Middle frontal gyrus (tissue), 1 donor: ENCODE results near the gene TYSND1.
A peak's percentile ranks its signal among the peaks of the same experiment; 100 is the strongest.
"Not testable (repeated sequence)": the region's sequence is repeated elsewhere in the genome, so short reads cannot be mapped to it uniquely, and the experiment has no call there.

ENCODE experiments used
- DNase-seq: peaks from one replicate; pipeline ENCODE4 v3.0.0-alpha.2; 2015; ENCODE audit warnings: low spot score; ENCODE audit errors: extremely low spot score

Gene TYSND1, protein sequence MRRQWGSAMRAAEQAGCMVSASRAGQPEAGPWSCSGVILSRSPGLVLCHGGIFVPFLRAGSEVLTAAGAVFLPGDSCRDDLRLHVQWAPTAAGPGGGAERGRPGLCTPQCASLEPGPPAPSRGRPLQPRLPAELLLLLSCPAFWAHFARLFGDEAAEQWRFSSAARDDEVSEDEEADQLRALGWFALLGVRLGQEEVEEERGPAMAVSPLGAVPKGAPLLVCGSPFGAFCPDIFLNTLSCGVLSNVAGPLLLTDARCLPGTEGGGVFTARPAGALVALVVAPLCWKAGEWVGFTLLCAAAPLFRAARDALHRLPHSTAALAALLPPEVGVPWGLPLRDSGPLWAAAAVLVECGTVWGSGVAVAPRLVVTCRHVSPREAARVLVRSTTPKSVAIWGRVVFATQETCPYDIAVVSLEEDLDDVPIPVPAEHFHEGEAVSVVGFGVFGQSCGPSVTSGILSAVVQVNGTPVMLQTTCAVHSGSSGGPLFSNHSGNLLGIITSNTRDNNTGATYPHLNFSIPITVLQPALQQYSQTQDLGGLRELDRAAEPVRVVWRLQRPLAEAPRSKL

DNA sequence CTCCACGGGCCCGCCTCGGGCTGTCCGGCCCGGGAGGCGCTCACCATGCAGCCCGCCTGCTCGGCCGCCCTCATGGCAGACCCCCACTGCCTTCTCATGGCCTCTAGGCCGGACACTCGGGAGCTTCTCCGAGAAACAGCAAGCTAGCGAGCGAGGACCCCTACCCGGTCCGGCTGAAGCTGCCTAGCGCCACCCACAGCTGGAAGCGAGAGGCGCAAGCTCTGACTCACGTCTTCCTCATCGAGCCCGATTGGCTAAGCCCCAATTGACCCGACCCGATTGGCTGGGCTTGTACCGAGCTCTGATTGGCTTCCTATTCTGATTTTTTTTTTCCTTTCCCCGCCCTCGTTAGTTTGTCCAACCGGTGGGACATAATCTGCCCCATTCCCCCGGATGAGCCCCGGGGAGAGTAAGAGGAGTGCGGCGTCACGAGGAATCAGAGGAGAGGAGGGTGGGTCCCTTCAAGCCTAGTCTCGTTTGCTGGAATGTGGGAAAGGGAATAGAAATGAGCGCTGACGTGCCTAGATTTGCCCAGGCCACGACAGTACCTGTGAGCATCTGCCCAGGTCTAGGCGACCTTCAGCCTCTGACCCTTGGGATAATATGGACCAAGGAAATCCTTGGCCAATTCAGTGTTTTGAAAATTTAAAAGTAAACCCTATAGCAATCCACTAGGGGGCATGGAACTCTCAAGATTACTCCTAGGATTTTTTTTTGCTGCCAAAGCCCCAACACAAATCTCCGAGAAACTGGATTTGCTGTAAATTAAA, at the start of gene TYSND1:
Gene TYSND1, minus strand, starts transcription at position 212 of the 770 bp plus-strand sequence. Its CDS starts 114 bp downstream, at position 98.
- peak; percentile 92 for DNase-seq

DNA sequence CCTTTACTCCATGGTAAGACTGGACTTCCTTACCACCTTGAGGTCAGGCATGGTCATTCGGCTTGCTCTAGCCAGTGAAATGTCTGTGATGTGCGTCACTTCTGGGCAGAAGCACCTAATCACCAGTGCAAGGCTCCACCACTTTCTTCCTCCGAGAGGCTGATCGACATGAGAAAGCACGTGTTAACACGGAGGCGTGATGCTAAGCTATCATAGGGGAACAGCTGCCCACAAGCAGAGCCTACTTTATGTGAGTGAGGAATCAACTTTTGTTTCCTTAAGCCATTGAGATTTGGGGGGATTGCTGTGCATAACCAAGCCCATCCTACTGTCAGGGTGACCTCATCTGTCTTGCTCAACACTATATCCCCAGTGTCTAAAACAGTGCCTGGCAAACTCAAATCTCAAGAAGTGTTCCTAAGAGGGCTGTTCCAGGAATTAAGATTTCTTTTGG, 46.9 kb upstream of the TYSND1 start:
- no peak for DNase-seq

DNA sequence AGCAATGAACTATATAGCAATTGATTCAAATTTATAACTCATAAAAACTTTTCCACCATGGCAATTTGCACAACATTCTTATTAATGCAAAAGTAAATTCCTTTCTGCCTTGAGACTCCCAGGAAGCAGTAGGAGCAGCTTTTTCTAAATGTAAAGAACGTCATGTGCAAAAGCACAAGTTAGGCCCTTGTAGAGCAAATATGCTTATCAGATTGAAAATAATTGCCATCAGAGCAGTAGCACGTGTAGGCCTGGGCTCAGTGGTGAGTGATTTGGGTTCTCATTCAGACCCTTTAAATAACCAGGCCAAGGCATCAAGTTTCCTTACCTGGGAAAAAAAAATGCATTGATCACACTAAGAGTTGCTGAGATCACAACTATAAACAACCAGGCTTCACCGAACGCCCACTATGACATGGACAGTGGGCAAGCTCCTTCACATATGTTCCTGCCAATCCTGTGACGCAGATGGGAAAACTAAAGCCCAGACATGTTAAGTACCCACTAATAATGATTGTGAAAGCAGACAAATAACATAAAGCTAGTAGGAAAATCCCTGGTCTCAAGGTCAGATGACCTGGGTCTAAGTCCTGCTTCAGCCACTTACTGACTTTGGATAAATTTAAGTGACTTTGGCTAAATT, 45.9 kb upstream of the TYSND1 start:
- DNase-seq = no peak

DNA sequence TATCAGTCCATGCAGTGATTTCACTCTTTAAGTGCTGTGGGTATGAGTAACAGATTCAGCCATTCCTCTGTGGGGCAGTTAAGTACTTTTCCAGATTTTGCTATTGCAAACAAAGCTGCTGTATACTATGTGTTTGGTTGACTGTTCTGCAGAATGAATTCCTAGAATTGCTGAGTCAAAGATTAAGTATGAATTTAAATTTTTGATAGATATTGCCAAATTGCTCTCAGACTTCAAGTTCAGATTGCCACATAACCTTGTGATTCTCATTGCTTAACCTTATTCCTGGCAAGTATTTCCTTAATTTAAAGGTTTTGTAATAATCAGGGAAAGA, 45.4 kb upstream of the TYSND1 start:
- no peak for DNase-seq

DNA sequence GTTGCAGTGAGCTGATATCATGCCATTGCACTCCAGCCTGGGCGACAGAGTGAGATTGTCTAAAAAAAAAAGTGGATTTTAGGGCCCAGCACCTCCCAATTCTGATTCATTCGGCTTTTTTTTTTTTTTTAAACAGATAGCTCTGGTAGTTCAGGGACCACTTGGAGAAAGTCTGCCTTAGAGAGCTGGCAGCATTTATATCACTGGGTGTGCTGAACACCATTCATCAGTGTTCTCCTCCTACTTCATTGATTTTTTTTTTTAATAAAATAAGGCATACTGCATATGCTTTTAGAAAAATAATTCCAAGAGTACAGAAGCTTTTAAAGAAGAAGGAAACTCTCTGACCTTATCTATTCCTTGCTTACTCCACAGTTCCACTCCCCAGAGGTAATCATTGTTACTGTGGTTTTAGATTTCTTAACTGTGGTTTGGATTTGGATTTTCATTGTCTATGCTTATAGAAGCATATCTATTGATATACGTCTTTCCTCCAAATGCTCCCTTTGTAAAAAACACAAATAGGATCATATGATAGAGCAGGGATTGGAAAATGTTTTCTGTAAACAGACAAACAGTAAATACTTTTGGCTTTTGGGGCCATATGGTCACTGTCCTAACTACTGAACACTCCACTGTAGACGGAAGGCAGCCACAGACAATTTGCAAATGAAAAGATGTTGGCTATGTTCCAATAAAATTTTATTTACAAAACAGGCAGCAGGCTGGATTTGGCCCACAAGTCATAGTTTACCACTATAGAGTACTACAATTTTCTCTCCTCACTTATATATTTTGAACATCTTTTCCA, 44.9 kb upstream of the TYSND1 start:
- DNase-seq = no peak

DNA sequence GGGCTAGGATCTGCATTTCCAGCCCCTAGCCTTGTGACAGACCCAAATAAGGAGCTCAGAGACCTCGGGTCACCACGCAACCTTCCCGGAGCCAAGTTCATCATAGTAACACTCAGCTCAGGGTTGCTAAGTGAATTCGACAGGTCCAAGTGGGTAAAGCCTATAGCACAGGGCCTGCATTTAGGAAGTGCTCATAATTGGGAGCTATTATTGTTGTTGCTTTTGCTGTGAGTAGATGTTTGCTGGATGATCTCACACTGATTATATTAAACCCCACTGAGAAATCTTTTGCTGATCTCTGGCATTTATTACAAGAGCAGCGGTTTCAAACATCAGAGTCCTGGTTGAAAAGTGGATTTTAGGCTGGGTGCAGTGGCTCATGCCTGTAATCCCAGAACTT, 44.1 kb upstream of the TYSND1 start:
- DNase-seq = no peak

DNA sequence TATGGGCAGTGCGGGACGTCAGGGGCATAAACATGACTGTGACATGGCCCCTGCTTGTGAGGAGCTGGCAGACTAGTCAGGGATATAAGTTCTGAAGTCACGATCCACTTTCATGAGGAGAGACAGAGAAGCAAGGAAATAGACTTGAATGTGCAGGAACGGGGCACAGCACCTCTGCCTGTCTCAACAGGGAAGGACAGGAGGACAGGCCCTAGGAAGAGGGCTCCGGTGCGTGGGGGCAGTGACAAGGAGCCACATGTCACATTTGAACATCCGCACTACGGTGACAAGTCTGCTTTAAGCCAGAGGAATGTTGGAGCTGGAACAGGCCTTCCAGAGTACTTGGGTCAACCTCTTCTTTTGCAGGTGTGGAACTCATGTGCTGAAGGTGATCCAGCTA, 43.6 kb upstream of the TYSND1 start:
- DNase-seq = no peak

DNA sequence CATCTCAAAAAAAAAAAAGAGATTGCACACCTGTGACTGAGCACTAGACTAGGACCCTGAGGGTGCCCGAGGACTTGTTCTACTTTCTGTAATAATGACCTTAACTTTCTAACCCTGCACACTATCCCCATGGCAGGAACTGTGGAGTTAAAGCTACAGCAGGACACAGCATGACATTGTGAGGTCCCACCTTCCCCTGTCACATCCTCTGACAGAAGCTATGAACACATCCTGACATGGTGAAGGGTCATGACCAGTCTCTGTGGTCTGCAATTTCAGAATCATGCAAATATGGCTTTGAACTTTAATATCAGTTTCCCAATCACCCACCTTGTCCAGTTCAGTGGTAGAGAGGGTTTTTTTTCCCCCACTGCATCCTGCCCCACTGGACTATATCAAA, 42.3 kb upstream of the TYSND1 start:
- DNase-seq = no peak

DNA sequence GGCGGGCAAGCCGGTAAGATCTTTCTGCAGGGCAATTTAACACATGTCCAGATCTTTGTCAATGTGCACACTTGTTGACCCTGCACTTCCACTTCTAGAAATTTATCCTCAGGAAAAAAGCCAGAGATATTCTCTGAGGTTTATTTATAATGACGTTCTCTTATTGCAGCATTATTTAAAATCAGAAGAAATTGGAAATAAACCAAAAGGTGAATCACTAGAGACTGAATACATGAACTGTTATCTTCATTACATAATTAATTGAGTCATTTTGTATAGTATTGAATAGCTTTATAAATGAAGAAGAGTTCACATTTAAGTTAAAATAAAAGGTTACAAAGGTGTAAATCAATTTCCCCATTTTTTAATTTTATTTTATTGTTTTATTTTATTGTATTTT, 40.1 kb upstream of the TYSND1 start:
- no peak for DNase-seq

DNA sequence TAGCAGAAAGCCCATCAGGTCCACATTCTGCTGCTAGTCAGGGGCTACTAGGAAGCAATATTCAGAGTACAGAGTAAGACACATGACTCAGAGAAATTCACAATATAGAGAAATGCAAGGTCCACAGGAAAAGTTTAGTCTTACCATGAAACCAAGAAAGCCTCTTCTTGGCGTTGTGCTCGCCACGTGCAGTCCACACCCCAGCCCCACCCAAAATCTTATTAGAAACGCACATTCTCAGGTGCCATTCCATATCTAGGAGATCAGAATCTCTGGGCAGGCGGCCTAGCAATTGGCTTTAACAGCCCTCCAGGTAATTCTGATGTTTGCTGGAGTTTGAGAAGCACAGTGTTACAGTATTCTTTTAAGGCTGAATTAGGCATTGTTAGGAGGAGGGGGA, 39.6 kb upstream of the TYSND1 start:
- no peak for DNase-seq

DNA sequence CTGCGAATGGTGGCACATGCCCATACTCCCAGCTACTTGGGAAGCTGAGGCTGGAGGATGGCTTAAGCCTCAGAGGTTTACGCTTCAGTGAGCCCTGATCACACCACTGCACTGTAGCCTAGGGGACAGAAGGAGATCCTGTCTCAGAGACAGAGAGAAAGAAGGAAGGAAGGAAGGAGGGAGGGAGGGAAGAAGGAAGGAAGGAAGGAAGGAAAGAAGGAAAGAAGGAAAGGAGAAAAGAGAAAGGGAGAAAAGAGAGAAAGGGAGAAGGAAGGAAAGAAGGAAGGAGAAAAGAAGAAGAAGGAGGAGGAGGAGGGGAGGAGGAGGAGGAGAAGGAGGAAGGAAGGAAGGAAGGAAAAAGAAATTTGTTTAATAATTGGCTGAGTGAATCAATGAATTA, 36.8 kb upstream of the TYSND1 start:
- no peak for DNase-seq

DNA sequence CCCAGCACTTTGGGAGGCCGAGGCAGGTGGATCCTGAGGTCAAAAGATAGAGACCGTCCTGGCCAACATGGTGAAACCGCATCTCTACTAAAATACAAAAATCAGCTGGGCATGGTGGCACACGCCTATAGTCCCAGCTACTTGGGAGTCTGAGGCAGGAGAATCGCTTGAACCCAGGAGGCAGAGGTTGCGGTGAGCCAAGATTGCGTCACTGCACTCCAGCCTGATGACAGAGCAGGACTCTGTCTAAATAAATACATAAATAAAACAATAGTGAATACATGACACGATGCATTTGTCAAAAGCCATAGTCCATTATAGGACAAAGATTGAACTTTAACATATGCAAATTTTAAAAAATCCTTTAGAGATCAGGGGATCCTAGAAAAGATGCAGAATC, 32.7 kb upstream of the TYSND1 start:
- not testable (repeated sequence) for DNase-seq

DNA sequence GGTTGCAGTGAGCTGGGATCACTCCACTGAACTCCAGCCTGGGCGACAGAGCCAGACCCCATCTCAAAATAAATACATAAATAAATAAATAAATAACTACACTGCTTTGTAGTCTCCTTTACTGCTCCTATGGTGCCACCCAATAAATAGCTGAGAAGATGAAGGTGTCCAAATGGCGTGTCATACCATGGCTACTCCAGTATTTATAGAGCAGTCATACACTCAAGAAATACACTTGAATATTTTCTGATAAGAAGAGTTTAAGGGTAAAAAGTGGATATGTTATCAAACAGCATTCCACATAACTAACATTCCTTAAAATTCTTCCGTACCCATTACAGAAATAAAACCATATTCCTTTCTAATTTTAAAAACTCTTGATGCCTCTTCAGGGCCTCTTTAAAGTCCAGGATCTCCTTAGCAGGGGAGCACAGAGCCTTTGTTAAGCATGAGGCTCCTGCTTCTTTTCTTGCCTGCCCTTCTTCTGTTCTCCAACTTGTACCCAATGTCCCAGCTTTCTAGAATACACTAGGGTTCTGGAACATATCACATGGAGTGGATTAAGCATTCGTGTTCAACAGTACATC, 31.7 kb upstream of the TYSND1 start:
- no peak for DNase-seq

DNA sequence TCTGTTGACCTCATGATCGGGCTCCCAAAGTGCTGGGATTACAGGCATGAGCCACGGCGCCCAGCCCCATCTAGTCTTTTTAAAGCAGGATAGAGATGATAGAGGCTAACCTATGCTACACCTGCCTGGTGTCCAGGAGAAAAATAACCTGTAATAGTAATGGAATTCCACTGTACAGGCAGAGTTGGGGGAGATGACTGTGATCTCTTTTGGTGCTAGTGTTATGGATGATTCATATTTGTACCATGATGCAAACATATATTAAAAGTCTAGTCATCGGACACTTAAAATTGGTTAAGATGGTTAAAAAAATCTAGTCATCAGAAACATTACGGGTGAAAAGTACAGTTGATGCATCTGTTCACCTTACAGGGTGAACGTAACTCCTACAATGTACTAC, 29.9 kb upstream of the TYSND1 start:
- DNase-seq = no peak

DNA sequence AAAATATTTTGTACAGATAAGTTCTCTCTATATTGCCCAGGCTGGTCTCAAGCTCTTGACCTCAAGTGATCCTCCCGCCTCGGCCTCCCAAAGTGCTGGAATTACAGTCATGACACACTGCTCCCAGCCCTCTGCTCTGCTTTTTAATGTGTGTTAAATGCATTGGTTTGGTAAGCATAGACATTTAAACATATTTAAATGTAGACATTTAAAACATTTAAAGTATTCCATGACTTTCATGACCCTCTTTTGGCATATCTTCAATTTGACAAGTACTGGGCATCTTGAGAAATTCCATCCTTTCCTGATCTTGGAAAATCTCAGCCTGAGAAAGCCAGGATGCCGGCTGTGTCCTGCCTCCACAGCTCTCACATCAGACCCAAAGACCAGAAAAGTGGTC, 29.0 kb upstream of the TYSND1 start:
- DNase-seq = no peak

DNA sequence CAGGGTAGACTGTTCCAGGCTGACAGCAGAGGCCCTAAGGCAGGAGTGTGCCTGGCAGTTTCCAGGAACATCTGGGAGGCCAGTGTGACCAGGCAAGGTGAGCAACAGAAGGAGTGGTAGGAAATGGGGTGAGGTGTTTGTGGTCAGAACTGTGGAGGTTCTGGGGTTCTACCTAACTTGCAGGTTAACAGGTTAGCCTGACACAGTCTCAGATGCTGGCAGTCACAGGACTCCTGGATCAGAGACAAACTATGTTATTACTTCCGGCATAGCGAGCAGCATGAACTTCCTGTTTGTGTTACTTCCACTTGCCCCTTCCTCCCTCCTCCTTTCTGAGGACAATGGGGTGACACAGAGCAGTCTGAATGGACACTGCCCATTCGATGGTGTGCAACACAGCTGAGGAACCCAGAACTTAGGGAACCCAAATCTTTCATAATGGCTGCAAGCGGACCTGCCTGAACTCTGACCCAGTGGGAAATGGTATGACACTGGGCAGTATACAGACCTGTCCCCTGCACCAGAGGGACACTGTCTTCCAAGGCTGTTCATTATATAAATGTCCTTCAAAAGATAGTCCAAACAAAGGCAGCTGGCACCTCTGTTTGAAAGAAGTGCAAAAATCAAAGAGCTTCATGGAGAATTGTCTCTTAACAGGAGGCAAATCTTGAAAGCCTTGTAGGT, 27.7 kb upstream of the TYSND1 start:
- DNase-seq = no peak

DNA sequence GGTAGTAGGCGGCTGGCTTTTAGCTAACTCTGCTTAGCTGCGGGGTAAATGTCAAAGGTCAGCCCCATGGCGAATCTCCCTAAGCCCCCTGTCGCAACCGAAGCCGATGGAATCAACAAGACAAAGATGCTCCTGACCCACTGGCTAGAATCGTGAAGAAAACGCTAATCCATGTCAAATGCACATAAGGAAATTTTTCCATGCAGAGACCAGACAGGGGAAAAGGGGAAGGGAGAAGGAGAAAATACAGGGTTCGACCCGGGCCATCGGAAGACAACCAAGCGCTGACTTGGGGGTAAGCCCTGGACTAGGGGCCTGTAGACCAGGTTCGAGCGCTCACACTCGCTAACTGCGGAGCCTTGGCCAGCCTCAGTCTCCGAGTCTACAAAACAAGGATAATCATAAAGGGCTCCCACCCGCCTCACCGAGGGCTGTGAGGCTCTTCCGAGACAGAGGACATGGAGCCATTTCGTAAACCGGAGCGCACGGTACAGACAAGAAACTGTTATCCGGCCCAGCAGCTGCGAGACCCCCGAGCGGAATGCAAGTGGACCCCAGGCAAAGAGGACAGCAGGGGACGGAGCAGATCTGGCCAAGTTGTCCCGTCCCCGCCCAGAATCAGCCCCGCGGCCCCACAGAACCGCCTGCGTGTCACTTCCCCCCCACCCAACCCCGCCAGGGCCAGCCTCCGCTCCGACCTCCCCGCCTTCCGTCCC, 23.3 kb upstream of the TYSND1 start:
- DNase-seq = no peak

DNA sequence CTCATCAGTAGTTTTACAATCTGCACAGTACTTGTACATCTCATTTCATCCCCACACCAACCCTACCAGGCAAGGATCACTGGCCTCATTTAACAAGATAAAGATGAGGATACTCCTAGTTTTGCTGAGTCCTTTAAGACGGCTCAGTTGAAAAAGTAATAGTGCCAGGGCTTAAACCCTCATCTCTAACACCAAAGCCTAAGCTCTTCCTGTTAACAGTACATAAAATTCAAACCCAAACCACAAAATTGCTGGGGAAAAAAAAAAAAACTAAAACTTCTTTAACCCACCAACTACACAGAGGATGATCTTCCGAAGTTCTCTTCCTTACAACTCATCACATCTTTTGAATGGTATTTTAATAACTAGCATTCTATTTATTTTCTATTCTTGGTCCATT, 22.5 kb upstream of the TYSND1 start:
- DNase-seq = no peak

DNA sequence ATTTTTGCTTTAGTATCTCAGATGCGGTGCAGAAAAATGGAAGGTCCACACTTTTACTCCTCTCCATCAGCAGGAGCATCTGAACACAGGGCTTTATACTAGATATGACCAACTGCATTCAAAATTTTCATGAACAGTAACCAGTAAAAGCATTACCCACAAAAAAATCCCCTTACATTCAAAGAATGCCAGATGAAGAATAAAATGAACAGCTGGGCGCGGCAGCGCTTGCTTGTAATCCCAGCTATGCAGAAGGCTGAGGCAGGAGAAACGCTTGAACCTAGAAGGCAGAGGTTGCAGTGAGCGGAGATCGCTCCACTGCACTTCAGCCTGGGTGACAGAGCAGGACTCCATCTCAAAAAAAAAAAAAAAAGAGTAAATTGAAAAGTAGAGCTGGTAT, 20.7 kb upstream of the TYSND1 start:
- DNase-seq = no peak

DNA sequence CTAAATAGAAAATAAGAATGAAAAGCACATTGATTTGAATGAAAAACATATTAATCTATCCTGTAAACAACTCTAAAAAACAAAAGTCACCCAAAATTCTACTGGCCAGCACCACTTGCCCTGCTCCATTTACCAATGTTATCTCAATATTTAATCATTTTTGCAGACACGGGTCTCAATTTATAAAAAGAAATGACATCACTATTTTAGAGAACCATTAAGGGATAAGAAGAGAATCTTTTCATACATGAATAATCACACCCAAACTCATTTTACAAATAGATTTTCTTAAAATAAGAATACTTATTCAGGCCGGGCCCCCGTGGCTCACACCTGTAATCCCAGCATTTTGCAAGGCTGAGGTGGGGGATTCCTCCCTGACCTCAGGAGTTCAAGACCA, 19.9 kb upstream of the TYSND1 start:
- no peak for DNase-seq
